Measurements from ENCODE around the gene MAMDC4.

GRCh38 chr9:136849960-136850865 is 1.9 kb upstream of the MAMDC4 start:
- no peak for TF ChIP-seq CTCF (IDR thresholded peaks at IDR 0.05; ENCODE audit: low read length)
- no peak for TF ChIP-seq EZH2 (optimal IDR thresholded peaks at IDR 0.05; ENCODE audit: low read depth, low read length)
- no peak for TF ChIP-seq EZH2phosphoT487 (IDR thresholded peaks at IDR 0.05; ENCODE audit: low read length)

All from MM.1S (cell line).